H1 (cell line): ENCODE data around the gene PREX1. TPM values are rescaled to one million over a fixed set of nuclear protein-coding genes. Genes with fewer than 3 reads are reported as not detected.

Experiments used
- CTCF ChIA-PET: fragments of 300-600 bp; sonication (Branson Sonifier 250); formaldehyde crosslinking; loops from one replicate; lab custom pipeline; 2021; ENCODE audit not compliant: partially characterized antibody; lab: Charles Lee
- POLR2A ChIA-PET: fragments of 300-600 bp; sonication (Branson Sonifier 250); formaldehyde crosslinking; loops from one replicate; lab custom pipeline; 2021; ENCODE audit warnings: inconsistent platforms; ENCODE audit not compliant: partially characterized antibody; lab: Charles Lee
- DNase-seq, 2 experiments: peaks; one replicate each; pipeline versions ENCODE4 v3.0.0 to v3.0.0-alpha.2; 2010 to 2022; ENCODE audit warnings: low spot score in 2 of 2, low read depth in 1 of 2, mixed read lengths in 1 of 2
- FAIRE-seq: peaks from 2 replicates; lab custom pipeline; 2011; peaks lifted over from hg19 to GRCh38; lab: Jason Lieb, UNC
- H2AFZ ChIP-seq: 2 replicates; pipeline ENCODE4 v1.8.1; 2012; ENCODE audit warnings: low read length, inconsistent platforms
- H2AK5ac ChIP-seq: 2 replicates; pipeline ENCODE4 v1.6.1; 2013; ENCODE audit warnings: low read depth, low read length
- H2BK120ac ChIP-seq: replicated peaks from 2 replicates; pipeline ENCODE3; 2013; ENCODE audit warnings: low read depth, low read length, inconsistent platforms
- H2BK12ac ChIP-seq: 2 replicates; pipeline ENCODE4 v1.6.1; 2013; ENCODE audit warnings: low read depth, low read length
- H2BK15ac ChIP-seq: 2 replicates; pipeline ENCODE4 v1.6.1; 2013; ENCODE audit warnings: low read length
- H2BK20ac ChIP-seq: 2 replicates; pipeline ENCODE4 v1.6.1; 2013; ENCODE audit warnings: low read length
- H2BK5ac ChIP-seq: 2 replicates; pipeline ENCODE4 v1.6.1; 2013; ENCODE audit warnings: low read depth, low read length
- H3K14ac ChIP-seq: 2 replicates; pipeline ENCODE4 v1.6.1; 2013; ENCODE audit warnings: inconsistent platforms; ENCODE audit not compliant: insufficient read length
- H3K18ac ChIP-seq: 2 replicates; pipeline ENCODE4 v1.6.1; 2013; ENCODE audit warnings: low read length; ENCODE audit errors: extremely low read depth
- H3K23ac ChIP-seq: 2 replicates; pipeline ENCODE4 v1.6.1; 2013; ENCODE audit warnings: inconsistent platforms; ENCODE audit not compliant: insufficient read length
- H3K23me2 ChIP-seq: 2 replicates; pipeline ENCODE4 v1.6.1; 2013; ENCODE audit warnings: low read depth, low read length
- H3K27ac ChIP-seq: 2 replicates; pipeline ENCODE4 v1.6.1; 2011; ENCODE audit warnings: low read depth, low read length, inconsistent platforms
- H3K27me3 ChIP-seq, 4 experiments: replicated peaks in 1 of 4; 1 replicate in 1 of 4; 2 replicates in 3 of 4; pipeline versions ENCODE4 v1.6.1 to v1.8.1; 2011 to 2013; ENCODE audit warnings: low read length in 3 of 4, mild to moderate bottlenecking in 3 of 4, inconsistent platforms in 2 of 4, mixed read lengths in 2 of 4, moderate library complexity in 1 of 4; ENCODE audit not compliant: control insufficient read depth in 3 of 4, insufficient read depth in 3 of 4; ENCODE audit errors: extremely low read depth in 1 of 4
- H3K36me3 ChIP-seq, 4 experiments: 2 replicates each; pipeline versions ENCODE4 v1.6.1 to v1.8.1; 2011 to 2013; ENCODE audit warnings: mild to moderate bottlenecking in 4 of 4, low read length in 3 of 4, moderate library complexity in 2 of 4, control low read depth in 1 of 4, inconsistent platforms in 1 of 4; ENCODE audit not compliant: insufficient read depth in 4 of 4, control insufficient read depth in 2 of 4
- H3K4ac ChIP-seq: replicated peaks from 2 replicates; pipeline ENCODE3; 2013; ENCODE audit warnings: low read length, low read depth, mixed read lengths, inconsistent platforms; ENCODE audit not compliant: insufficient read length
- H3K4me1 ChIP-seq, 4 experiments: replicated peaks in 1 of 4; 1 replicate in 1 of 4; 2 replicates in 3 of 4; pipeline versions ENCODE4 v1.6.1 to v1.8.1; 2011 to 2013; ENCODE audit warnings: low read length in 3 of 4, inconsistent platforms in 2 of 4, mixed read lengths in 1 of 4; ENCODE audit not compliant: insufficient read depth in 4 of 4, control insufficient read depth in 3 of 4
- H3K4me2 ChIP-seq, 2 experiments: 2 replicates each; pipeline versions ENCODE4 v1.6.1 to v1.8.1; 2011 to 2013; ENCODE audit warnings: low read depth in 2 of 2, low read length in 2 of 2, control low read depth in 1 of 2, inconsistent platforms in 1 of 2, mild to moderate bottlenecking in 1 of 2; ENCODE audit not compliant: insufficient read depth in 1 of 2
- H3K4me3 ChIP-seq, 4 experiments: fragments of 200-600, 300-600 bp in 1 of 4; sonication (generic), shearing (Covaris generic), sonication (Bioruptor Twin) in 1 of 4; 2 replicates each; pipeline versions ENCODE4 v1.5.1 to v1.8.1; 2011 to 2016; ENCODE audit warnings: low read length in 4 of 4, low read depth in 3 of 4, control low read depth in 2 of 4, inconsistent platforms in 2 of 4, mild to moderate bottlenecking in 2 of 4, mixed read lengths in 1 of 4, moderate library complexity in 1 of 4; ENCODE audit not compliant: insufficient read depth in 2 of 4; ENCODE audit errors: extremely low read depth in 1 of 4
- H3K56ac ChIP-seq: replicated peaks from 2 replicates; pipeline ENCODE3; 2013; ENCODE audit warnings: low read depth, mild to moderate bottlenecking, mixed read lengths, low read length, inconsistent platforms; ENCODE audit not compliant: insufficient read length
- H3K79me1 ChIP-seq: 2 replicates; pipeline ENCODE4 v1.6.1; 2013; ENCODE audit warnings: low read depth, low read length, control low read depth
- H3K79me2 ChIP-seq, 2 experiments: 2 replicates each; pipeline versions ENCODE4 v1.6.1 to v1.8.1; 2012 to 2013; ENCODE audit warnings: low read length in 2 of 2, mild to moderate bottlenecking in 2 of 2, inconsistent platforms in 1 of 2; ENCODE audit not compliant: insufficient read depth in 2 of 2, control insufficient read depth in 1 of 2
- H3K9ac ChIP-seq, 4 experiments: replicated peaks in 1 of 4; 1 replicate in 1 of 4; 2 replicates in 3 of 4; pipeline versions ENCODE4 v1.6.1 to v1.8.1; 2011 to 2013; ENCODE audit warnings: low read depth in 3 of 4, low read length in 3 of 4, control low read depth in 2 of 4, mild to moderate bottlenecking in 2 of 4, moderate library complexity in 2 of 4, inconsistent platforms in 1 of 4; ENCODE audit errors: extremely low read depth in 1 of 4
- H3K9me3 ChIP-seq, 2 experiments: 2 replicates each; pipeline versions ENCODE4 v1.6.1 to v1.8.1; 2012 to 2013; ENCODE audit warnings: mild to moderate bottlenecking in 2 of 2, moderate library complexity in 2 of 2, control low read depth in 1 of 2, inconsistent platforms in 1 of 2, low read depth in 1 of 2, low read length in 1 of 2, mixed read lengths in 1 of 2; ENCODE audit not compliant: insufficient read depth in 2 of 2
- H4K20me1 ChIP-seq, 2 experiments: replicated peaks in 1 of 2; 2 replicates each; pipeline versions ENCODE3 to v1.8.1; 2011 to 2013; ENCODE audit warnings: inconsistent platforms in 2 of 2, low read length in 2 of 2, mild to moderate bottlenecking in 1 of 2; ENCODE audit not compliant: insufficient read depth in 2 of 2, control insufficient read depth in 1 of 2
- H4K5ac ChIP-seq: 2 replicates; pipeline ENCODE4 v1.6.1; 2013; ENCODE audit warnings: low read length, low read depth, mixed read lengths, inconsistent platforms; ENCODE audit not compliant: insufficient read length
- H4K8ac ChIP-seq: 2 replicates; pipeline ENCODE4 v1.8.0; 2013; ENCODE audit warnings: mild to moderate bottlenecking, moderate library complexity, low read length, inconsistent platforms; ENCODE audit not compliant: insufficient read depth; ENCODE audit errors: extremely low read depth
- H4K91ac ChIP-seq: replicated peaks from 2 replicates; pipeline ENCODE3; 2013; ENCODE audit warnings: low read length, mixed read lengths, inconsistent platforms; ENCODE audit not compliant: insufficient read length
- ASH2L ChIP-seq: fragments of 200-600, 300-600 bp; sonication (generic); IDR thresholded peaks from one replicate; pipeline ENCODE4 v1.7.1; 2017; ENCODE audit warnings: low read length
- CBX5 ChIP-seq: fragments of 300-800, 300-1000 bp; sonication (generic); IDR thresholded peaks from 2 replicates; pipeline ENCODE4 v1.7.1; 2016; ENCODE audit warnings: antibody characterized with exemption, low read length, low read depth
- CBX8 ChIP-seq: fragments of 300-800, 300-1000 bp; sonication (generic); IDR thresholded peaks from 2 replicates; pipeline ENCODE4 v1.7.1; 2016; ENCODE audit warnings: low read depth, low read length, borderline replicate concordance
- EZH2 ChIP-seq: fragments of 200-600 bp; sonication (generic); IDR thresholded peaks from 2 replicates; pipeline ENCODE4 v1.7.1; 2012; ENCODE audit warnings: low read depth, mild to moderate bottlenecking, moderate library complexity, low read length, inconsistent platforms; ENCODE audit not compliant: severe bottlenecking
- KDM4A ChIP-seq: IDR thresholded peaks from one replicate; pipeline ENCODE4 v1.7.1; 2012; ENCODE audit warnings: low read depth, mild to moderate bottlenecking, moderate library complexity, low read length, inconsistent platforms; ENCODE audit not compliant: severe bottlenecking
- PHF8 ChIP-seq: fragments of 200-600 bp; sonication (generic); conservative IDR thresholded peaks from 2 replicates; pipeline ENCODE4 v1.7.1; 2012; ENCODE audit warnings: low read depth, mild to moderate bottlenecking, inconsistent platforms, low read length, moderate library complexity
- POU5F1 ChIP-seq: IDR thresholded peaks from 2 replicates; pipeline ENCODE4 v1.6.1; 2011; ENCODE audit warnings: low read depth, mild to moderate bottlenecking, low read length, moderate library complexity
- SP2 ChIP-seq: IDR thresholded peaks from 2 replicates; pipeline ENCODE4 v1.6.1; 2012; ENCODE audit warnings: mild to moderate bottlenecking, low read length, inconsistent platforms
- TAF1 ChIP-seq: IDR thresholded peaks from 2 replicates; pipeline ENCODE4 v1.6.1; 2011; ENCODE audit warnings: mild to moderate bottlenecking, low read depth, low read length
- WGBS, 2 experiments: shearing (Covaris generic) in 1 of 2; methylation state at CpG; one replicate each; pipeline versions ENCODE4 v1.1.6 to v1.1.7; 2013 to 2015; ENCODE audit warnings: low lambda C conversion rate in 2 of 2, mixed read lengths in 2 of 2, inconsistent platforms in 1 of 2, low coverage in 1 of 2, missing lambda C conversion rate in 1 of 2; ENCODE audit not compliant: insufficient replicate concordance in 2 of 2, insufficient coverage in 1 of 2, insufficient read length in 1 of 2; ENCODE audit errors: extremely low coverage in 1 of 2, missing lambda C conversion rate in 1 of 2; 5-methylcytosine and 5-hydroxymethylcytosine counted together
- polyA plus RNA-seq, 7 experiments: library from polyadenylated mRNA; depleted of rRNA in 3 of 7; stranded (reverse) in 5 of 7; unstranded in 2 of 7; fragments of >200 nt in 5 of 7; fragments of 200-250 nt in 2 of 7; gene quantifications; 1 replicate in 5 of 7; 2 replicates in 1 of 7; 4 replicates in 1 of 7; pipeline versions ENCODE4 v1.2.1 to v1.2.3, GENCODE V29; 2011 to 2013; ENCODE audit warnings: missing spikeins in 2 of 7, mixed read lengths in 2 of 7
- total RNA-seq: library from RNA; stranded (reverse); fragmentation: NEBNext Ultra II Directional; extraction: Animal tissue kit (Norgen Biotek cat#: 25700); gene quantifications from 2 replicates; pipeline ENCODE4 v1.2.1, GENCODE V29; 2021
- TF ChIP-seq, protein P1 (sequence below): IDR thresholded peaks from 2 replicates; pipeline ENCODE4 v1.6.1; 2012; ENCODE audit warnings: inconsistent platforms
- TF ChIP-seq, protein P2 (sequence below): IDR thresholded peaks from 2 replicates; pipeline ENCODE4 v1.6.1; 2011; ENCODE audit warnings: low read length, improper control_type of control experiment
- TF ChIP-seq, protein P3 (sequence below): IDR thresholded peaks from 2 replicates; pipeline ENCODE4 v1.6.1; 2011; ENCODE audit warnings: low read depth, mild to moderate bottlenecking, low read length; ENCODE audit not compliant: insufficient read depth

The PREX1 gene
- total and polyA plus RNA-seq, 2 of the 8 experiments (the other 6 are each of a cell fraction or from before 2014, with no cell fraction given): 10.7 to 12.8 TPM

DNA sequence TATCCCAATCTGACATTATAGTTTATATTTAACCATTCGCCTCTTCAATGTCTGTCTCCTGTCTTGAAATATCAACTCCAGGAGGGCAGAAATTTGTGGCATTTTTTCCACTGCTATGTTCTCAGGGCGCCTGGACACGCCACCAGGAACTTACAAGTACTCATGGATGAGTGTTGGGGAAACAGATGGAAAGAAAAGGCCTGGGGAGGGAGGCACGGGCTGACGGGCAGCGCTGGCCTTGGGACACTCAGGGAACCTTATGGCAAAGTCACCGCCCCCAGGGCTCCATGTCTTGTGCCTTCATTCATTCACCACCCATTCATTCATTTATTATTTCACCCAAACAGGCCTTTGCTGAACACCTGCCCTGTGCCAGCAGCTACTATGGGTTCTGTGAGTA lies 222.9 kb downstream of the PREX1 start:
- 87% methylated on average over 6 of the region's 7 CpGs; no CpG with 5 or more reads in 1 of the 2 experiments for WGBS, 2 experiments
- Histone ChIP-seq H3K9me3 (no peaks in the 10 kb centered on the region), H3K4me1 (peaks cover 2 to 7% (median 5%) of the 10 kb centered on the region in 4 experiments; a peak in 6 of 7 replicates), H3K4ac (no peak overlapping the region), H3K9ac (no peak overlapping the region), H2AFZ (no peak overlapping the region), H3K56ac (no peak overlapping the region), H3K4me3 (no peak overlapping the region), H3K23ac (no peak overlapping the region), H2BK120ac (no peak overlapping the region), H3K79me1 (no peaks in the 10 kb centered on the region), H2BK15ac (no peak overlapping the region), H4K8ac (no peak overlapping the region), H3K79me2 (no peaks in the 10 kb centered on the region), H2BK12ac (no peak overlapping the region), H3K4me2 (no peak overlapping the region), H4K5ac (no peak overlapping the region), H4K91ac (no peak overlapping the region), H2BK20ac (no peak overlapping the region), H2BK5ac (no peak overlapping the region), H3K27me3 (no peaks in the 10 kb centered on the region; a peak in 1 of 7 replicates), H3K14ac (no peak overlapping the region), H3K18ac (no peak overlapping the region), H3K23me2 (no peaks in the 10 kb centered on the region), H2AK5ac (no peak overlapping the region), H3K36me3 (no peaks in the 10 kb centered on the region), H3K27ac (no peak overlapping the region), H4K20me1 (no peaks in the 10 kb centered on the region)
- ChIA-PET POLR2A (no interaction called here), CTCF (interaction anchor here (0.6 kb wide), 1 partner anchor 165 kb away, joined by 3 read pairs; no protein-coding TSS in a partner anchor)
- FAIRE-seq: no peak
- DNase-seq: no peak
- TF ChIP-seq CBX5 (no peak), PHF8 (no peak), KDM4A (no peak), TAF1 (no peak), POU5F1 (no peak), SP2 (no peak), EZH2 (no peak), CBX8 (no peak), ASH2L (no peak)
- TF ChIP-seq, protein P1, sequence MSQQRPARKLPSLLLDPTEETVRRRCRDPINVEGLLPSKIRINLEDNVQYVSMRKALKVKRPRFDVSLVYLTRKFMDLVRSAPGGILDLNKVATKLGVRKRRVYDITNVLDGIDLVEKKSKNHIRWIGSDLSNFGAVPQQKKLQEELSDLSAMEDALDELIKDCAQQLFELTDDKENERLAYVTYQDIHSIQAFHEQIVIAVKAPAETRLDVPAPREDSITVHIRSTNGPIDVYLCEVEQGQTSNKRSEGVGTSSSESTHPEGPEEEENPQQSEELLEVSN: no peak
- TF ChIP-seq, protein P2, sequence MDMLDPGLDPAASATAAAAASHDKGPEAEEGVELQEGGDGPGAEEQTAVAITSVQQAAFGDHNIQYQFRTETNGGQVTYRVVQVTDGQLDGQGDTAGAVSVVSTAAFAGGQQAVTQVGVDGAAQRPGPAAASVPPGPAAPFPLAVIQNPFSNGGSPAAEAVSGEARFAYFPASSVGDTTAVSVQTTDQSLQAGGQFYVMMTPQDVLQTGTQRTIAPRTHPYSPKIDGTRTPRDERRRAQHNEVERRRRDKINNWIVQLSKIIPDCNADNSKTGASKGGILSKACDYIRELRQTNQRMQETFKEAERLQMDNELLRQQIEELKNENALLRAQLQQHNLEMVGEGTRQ: no peak
- TF ChIP-seq, protein P3, sequence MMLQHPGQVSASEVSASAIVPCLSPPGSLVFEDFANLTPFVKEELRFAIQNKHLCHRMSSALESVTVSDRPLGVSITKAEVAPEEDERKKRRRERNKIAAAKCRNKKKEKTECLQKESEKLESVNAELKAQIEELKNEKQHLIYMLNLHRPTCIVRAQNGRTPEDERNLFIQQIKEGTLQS: no peak
